GM18909 (cell line): ENCODE data around the gene SLC19A1.

Experiments
- ATAC-seq: cut with Tn5 transposase; IDR thresholded peaks from one replicate; pipeline ENCODE4 v1.9.1; 2021; ENCODE audit warnings: mild to moderate bottlenecking; ENCODE audit not compliant: unreplicated experiment, poor library complexity

Gene SLC19A1

DNA sequence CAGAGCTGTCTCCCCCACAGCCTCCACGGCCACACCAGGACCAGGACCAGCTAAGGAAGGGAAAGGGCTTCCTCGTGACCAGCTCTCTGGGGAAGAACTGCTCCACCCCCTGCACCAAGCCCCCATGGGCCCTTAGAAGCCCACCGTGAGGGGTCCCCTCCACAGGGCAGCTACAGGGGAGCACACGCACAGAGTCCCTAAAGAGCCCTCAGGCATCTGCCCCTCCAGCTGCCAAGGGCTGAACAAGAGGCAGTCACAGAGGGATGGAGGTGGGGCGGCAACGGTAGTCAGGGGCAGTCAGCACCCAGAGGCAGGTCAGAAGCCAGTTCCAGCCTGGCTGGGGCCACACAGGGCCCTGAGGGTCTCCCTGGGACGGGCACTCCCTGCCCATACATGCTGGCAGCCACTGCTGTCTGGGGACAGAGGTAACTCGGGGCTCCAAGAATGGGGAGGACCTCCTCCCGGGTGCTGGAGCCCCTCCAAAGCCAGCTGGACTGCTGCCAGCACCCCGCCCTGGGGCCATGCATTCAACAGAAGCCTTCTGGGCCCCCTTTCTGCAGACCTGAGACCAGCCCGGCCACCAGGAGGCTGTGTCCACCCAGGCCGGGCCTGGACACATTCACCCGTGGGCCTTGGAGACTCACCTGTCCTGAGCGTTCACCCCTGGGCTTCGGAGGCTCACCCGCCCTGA is 18.7 kb downstream of the SLC19A1 start:
- ATAC-seq, result no peak

DNA sequence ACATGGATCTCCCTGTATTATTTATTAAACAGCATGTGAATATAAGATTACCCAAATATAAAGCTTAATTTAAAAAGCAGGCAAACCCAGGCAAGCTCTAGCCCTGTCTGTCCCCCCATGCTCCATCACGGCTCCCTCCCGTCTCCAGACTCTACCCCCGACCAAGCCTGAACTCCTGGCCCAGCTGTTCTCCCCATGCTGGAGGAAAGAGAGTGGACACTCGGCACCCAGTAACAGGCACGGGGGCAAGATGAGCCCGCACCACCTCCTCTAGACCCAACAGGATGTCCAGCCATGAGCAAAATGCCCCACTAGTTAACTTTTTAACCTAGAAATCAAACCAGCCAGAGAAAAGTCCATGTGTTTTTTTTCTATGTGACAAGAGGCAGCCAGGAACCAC is 19.3 kb downstream of the SLC19A1 start:
- ATAC-seq, result no peak

DNA sequence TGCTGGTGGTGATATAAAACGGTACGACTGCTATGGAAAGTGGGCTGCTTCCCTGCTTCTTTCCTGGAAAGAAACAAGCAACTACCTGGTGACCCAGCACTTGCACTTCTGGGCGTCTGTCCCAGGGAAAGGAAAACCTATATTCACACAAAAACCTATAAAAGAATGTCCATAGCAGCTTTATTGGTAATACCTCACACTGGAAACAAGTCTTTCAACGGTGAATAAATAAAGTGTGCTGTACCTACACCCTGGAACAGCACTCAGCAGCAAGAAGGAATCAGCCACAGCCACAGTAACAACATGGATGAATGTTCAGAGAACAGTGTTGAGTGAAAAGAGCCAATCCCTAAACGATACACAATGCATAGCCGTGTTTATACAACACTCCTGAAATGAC is 19.9 kb downstream of the SLC19A1 start:
- ATAC-seq, result no peak

DNA sequence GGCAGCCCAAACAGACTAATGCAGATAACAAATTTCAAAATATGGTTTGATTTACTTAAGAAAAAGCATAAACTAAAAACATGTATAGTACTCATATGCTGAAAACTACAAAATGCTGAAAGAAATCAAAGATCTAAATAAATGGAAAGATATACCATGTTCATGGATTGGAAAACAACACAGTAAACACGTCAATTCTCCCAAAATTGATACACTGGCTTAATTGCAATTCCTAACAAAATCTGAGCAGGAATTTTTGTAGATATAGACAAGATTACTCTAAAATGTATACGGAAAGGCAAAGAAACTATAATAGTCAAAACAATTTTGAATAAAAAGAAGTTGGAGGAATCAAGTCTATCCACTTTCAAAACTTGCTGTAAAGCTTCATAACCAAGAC is 21.0 kb downstream of the SLC19A1 start:
- no peak for ATAC-seq

DNA sequence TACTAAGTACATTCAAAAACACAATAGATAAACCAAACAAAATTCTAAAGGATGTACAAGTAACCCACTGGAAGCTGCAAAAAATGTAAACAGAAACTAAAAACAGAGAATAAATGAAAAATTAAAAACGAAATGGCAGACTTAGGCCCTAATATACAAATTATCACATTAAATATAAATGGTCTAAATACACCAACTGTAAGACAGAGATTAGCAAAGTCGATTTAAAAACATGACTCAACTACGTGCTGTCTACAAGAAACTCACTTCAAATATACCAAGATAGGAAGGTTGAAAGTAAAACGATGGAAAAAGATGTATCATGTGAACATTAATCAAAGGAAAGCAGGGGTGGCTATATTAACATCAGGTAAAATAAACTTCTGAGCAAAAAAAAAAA is 23.1 kb downstream of the SLC19A1 start:
- ATAC-seq, result no peak

DNA sequence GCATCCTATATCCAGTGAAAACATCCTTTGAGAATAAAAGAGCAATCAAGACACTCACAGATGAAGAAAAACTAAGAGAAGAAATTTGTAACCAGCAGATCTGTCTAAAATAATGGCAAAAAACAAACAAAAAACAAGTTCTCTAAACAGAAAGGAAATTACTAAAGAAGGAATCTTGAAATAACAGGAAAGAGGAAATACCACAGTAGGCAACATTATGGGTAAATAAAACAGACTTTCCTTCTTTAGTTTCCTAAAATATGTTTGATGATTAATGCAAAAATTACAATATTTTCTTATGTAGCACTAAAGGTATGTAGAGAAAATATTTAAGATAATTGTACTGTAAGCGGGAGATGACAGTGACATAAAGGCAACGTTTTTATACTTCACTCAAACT is 23.5 kb downstream of the SLC19A1 start:
- ATAC-seq, result no peak

DNA sequence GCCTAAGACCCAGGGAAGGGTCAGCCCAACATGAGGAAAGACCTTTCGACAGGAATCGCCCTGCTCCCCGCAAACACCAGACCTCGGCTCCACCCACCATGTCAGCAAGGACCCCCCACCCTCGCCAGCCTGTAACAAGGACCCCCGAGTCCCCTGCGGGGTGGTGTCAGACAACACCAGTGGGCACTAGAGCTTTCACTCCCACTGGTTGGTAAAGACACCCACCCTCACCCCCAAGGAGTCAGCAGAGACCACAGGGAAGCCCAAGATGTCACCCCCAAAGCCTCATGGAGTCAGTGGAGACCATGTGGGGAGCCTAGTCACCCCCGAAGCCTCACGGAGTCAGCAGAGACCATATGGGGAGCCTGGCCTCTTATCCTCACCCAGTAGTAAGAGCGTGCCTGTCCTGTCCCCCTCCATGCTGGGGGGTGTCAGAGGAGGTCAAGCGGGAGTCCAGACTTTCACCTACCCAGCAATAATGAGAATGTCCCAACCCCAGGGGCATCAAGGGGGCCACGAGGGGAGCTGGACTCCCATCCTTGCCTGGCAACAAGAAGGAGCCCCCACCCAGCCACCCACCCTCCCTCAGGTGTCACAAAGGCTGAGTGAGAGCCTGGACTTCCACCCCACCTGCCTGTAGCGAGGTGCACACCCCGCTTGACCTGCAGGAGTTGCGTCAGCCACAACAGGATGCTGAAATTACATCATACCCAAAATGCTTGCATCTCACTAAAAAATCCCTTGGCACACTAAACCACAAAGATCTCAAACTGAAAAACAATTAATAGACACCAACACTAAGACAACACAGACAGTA is 24.8 kb downstream of the SLC19A1 start:
- ATAC-seq, result no peak

DNA sequence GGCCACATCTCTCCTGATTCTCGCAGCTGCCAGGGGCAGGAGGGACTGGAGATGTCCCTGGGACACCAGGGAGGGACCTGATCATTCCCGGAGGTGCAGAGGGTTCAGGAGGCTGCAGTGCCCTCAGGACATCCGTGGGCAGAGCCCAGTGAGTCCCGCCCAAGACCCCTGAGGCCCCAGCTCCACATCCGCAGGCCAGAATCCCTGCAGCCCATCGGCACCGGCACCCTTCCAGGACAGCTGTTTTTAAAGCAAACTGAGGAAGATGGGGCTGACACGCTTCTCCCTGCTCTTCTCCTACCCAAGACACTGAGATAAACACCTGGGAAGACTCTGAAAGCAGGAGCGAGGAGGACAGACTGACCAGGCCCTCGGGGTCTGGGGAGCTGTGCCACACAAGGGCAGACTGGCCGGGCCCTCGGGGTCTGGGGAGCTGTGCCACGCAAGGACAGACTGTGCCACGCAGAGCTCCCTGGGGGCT is 25.5 kb downstream of the SLC19A1 start:
- ATAC-seq, result no peak

DNA sequence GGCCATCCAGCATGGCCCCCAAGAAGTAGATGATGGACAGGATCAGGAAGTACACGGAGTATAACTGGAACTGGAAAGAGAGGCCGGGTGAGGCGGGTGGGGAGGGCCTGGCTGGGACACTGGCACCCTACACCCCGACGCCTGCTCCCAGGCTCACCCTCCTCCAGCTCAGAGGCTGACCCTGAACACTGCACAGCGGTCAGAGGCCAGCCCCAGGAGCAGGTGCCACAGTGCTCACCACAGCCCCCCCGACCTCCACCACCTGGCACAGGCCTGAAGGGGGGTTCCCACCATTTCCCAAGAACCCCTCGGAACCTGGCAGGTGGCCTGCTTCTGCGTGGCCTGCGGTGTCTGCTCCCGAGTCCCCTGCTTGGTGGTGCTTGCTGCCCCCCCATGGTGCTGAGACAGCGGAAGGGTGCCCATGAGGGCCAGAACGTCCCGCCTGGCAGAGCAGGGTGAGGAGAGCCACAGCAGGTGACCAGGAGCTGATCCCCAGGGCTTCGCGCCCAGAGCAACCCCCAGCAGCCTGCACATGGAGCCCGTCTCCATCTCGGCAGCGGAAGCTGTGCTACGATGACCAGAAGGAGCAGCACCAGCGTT is 26.1 kb downstream of the SLC19A1 start:
- ATAC-seq, result no peak

DNA sequence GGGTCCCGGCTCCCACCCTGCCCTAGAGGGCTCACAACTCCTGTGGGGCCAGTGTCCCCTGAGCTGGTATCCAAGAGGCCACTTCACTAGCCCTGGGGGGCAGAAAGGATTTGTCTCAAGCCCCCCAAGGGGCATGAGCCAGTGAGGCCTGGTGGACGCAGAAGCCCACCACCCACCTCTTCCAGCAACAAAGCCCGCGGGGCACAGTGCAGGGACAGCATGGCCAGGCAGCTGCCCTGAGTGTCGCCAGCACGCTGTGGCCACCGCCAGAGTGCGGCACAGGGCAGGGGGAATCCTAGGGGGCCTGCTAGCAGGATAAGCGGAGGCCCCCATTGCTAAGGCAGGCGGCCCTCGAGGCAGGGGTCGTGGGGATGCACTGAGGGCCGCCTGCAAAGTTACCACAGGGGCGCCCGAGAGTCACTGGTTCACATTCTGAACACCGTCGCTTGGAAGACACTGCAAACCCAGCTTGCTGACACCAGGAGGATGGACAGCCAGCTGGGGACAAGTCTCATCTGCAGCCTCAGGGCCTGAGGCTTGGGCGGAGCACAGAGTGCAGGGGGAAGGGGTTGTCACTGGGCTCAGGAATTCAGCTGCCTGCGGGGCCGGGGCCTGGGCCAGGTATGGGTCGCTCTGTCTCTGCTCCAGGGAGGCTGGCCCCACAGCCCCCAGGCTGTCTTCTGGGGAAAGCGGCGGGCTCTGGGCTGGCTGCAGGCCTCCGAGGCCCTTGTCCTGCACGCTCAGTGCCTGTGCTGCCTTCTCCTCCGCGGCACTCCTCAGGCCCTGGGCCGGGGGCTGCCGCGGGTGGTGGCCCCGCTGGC is 26.8 kb downstream of the SLC19A1 start:
- ATAC-seq, result no peak

DNA sequence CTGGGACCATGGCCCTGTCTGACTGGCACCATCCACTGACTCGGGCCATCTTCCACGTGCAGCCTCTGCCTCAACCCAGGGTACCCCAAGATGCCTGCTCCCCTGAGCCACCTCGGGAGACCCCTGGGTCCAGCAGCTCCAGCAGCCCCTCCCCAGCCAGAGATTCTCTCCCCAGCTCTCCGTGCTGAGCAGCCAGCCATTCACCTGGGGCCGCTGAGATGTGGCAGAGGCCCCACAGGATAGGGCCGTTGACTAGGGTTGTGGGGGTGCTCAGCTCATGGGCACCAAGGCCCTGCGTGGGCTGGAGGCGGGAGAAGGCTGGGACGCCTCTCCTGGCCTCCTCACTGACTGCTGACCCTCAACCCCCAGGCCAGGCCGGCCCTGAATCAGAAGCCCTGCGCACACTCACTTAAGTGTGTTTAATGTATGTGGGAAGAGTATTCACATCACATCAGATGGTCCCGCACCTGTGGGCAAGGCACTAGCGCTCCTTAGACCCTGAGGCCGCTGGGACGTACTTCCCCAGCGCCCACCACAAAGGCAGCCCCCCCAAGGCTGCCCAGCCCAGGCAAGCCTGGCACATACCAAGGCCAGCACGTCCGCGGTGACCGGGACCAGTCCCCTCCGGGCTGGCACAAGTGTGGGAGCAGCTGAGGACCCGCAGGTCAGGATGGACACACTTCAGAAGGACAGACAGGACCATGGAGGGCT is 27.8 kb downstream of the SLC19A1 start:
- no peak for ATAC-seq

DNA sequence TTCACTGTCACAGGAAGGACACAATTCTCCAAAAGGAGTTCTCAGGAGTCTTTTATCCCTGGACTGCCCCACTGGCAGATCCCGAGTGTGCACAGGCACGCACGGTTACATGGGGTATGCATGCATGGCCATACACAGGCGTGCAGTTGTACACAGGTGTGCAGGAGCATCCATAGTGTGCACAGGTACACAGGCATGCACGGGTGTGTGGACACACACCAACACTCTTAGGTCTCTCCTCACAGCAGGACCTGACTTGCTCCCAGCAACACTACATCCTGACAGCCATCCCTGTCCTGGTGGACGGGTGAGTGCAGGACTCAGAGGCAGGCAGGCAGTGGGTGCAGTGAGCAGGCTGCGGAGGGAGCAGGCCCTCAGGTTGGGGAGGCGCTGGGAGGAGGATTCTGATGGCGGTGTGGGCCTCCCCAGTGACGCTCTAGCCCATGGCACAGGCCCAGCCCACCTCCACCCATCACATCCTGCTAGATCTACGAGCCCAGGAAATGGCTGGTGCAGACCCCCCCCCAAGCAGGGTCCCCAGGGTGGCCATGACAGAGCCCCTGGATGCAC is 28.4 kb downstream of the SLC19A1 start:
- no peak for ATAC-seq

DNA sequence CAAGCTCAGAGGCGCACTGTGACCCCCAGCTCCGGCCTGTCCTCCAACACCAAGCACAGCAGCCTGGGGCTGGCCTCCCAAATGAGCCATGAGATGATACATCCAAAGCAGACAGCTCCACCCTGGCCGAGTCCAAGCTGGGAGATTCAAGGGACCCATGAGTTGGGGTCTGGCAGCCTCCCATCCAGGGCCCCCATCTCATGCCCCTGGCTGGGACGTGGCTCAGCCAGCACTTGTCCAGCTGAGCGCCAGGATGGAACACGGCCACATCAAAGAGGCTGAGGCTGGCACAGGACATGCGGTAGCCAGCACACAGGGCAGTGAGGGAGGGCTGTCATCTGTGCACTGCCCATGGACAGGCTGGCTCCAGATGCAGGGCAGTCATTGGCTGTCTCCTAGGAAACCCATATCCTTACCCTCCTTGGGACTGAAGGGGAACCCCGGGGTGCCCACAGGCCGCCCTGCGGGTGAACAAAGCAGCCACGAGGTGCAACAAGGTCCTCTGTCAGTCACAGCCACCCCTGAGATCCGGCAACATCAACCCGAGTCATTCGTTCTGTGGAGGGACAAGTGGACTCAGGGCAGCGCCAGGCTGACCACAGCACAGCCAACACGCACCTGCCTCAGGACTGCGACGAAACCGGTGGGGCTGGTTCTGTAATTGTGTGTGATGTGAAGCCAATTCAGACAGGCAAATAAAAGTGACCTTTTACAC is 29.1 kb downstream of the SLC19A1 start:
- no peak for ATAC-seq

DNA sequence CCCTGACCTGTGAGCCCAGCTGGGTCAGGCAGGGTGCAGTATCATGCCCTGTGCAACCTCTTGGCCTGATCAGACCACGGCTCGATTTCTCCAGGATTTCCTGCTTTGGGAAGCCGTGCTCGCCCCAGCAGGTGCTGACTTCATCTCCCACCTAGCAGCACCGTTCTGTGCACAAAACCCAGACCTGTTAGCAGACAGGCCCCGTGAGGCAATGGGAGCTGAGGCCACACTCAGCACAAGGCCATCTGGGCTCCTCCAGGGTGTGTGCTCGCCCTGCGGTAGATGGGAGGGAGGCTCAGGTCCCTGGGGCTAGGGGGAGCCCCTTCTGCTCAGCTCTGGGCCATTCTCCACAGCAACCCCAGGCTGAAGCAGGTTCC is 29.6 kb downstream of the SLC19A1 start:
- no peak for ATAC-seq

DNA sequence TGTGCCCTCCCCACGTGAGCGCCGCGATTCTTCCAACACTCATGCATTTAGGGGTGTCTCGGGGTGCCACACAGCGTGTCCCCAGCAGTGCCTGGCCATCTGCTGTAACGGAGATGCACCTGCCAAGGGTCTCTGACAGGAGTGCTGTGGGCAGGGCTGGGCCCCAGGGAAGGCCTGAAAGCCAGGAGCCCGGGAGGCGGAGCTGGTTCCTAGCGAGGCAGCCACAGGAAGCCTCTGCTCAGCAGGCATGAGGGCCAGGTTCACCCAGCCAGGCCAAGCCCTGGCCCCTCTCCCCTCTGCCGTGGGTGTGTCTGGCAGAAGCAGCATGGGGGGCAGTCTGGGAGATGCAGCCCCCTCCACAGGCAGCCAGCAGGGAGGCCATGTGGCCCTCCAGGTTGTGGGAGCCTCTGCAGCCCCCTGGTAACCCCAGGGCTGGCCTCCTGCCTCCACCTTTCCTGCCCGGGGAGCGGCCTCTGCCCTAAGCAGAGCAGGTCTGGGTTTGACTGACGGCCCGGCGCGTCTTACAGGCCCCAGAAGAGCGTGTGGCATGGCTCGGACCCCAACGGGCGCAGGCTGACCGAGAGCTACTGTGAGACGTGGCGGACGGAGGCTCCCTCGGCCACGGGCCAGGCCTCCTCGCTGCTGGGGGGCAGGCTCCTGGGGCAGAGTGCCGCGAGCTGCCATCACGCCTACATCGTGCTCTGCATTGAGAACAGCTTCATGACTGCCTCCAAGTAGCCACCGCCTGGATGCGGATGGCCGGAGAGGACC is 30.4 kb downstream of the SLC19A1 start:
- no peak for ATAC-seq

DNA sequence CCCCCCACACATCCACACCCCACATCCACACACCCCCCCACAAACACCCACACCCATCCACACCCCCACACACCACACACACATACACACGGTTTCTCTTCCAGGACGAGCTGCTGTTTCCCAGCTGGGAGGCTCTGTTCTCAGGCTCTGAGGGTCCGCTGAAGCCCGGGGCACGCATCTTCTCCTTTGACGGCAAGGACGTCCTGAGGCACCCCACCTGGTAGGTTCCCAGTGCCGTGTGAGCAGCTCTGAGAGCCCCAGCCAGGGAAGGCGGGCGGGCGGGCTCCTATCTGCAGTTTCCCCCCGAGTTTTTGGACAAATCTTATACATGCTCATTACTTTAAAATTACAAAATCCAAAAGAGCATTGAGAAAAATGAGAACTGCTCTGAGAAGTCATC is 31.2 kb downstream of the SLC19A1 start:
- ATAC-seq, result no peak

DNA sequence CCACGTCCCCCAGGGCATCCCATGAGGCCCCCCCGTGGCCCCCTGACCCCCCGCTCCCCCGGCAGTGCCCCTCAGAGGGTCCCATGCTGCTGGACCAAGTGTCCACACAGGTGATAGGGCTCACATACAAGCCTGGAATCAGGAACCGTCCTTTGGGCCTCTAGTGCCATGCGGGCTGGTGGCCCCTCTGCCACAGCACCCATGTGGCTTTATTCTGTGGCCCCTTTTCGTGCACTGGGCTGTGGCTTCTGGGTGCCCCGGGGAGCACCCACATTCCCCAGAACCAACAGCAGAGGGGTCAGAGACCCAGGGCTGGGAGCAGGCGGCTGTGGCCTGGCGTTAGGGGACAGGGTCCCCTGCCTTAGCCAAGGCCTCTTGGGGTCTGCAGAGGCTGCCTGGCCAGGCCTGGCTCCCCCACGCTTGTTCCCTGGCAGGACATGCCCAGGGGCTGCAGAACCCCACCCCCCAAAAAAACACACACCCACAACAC is 31.7 kb downstream of the SLC19A1 start:
- ATAC-seq, result no peak
